Measurements from ENCODE around the gene SDR9C7. TPM values are rescaled to one million over a fixed set of nuclear protein-coding genes. Genes with fewer than 3 reads are reported as not detected.

The SDR9C7 gene
- total and polyA plus RNA-seq, 2 of the 8 experiments (the other 6 are each of a cell fraction or from before 2014, with no cell fraction given), result 0.11 TPM; not detected in 1

- TF ChIP-seq, protein P1, sequence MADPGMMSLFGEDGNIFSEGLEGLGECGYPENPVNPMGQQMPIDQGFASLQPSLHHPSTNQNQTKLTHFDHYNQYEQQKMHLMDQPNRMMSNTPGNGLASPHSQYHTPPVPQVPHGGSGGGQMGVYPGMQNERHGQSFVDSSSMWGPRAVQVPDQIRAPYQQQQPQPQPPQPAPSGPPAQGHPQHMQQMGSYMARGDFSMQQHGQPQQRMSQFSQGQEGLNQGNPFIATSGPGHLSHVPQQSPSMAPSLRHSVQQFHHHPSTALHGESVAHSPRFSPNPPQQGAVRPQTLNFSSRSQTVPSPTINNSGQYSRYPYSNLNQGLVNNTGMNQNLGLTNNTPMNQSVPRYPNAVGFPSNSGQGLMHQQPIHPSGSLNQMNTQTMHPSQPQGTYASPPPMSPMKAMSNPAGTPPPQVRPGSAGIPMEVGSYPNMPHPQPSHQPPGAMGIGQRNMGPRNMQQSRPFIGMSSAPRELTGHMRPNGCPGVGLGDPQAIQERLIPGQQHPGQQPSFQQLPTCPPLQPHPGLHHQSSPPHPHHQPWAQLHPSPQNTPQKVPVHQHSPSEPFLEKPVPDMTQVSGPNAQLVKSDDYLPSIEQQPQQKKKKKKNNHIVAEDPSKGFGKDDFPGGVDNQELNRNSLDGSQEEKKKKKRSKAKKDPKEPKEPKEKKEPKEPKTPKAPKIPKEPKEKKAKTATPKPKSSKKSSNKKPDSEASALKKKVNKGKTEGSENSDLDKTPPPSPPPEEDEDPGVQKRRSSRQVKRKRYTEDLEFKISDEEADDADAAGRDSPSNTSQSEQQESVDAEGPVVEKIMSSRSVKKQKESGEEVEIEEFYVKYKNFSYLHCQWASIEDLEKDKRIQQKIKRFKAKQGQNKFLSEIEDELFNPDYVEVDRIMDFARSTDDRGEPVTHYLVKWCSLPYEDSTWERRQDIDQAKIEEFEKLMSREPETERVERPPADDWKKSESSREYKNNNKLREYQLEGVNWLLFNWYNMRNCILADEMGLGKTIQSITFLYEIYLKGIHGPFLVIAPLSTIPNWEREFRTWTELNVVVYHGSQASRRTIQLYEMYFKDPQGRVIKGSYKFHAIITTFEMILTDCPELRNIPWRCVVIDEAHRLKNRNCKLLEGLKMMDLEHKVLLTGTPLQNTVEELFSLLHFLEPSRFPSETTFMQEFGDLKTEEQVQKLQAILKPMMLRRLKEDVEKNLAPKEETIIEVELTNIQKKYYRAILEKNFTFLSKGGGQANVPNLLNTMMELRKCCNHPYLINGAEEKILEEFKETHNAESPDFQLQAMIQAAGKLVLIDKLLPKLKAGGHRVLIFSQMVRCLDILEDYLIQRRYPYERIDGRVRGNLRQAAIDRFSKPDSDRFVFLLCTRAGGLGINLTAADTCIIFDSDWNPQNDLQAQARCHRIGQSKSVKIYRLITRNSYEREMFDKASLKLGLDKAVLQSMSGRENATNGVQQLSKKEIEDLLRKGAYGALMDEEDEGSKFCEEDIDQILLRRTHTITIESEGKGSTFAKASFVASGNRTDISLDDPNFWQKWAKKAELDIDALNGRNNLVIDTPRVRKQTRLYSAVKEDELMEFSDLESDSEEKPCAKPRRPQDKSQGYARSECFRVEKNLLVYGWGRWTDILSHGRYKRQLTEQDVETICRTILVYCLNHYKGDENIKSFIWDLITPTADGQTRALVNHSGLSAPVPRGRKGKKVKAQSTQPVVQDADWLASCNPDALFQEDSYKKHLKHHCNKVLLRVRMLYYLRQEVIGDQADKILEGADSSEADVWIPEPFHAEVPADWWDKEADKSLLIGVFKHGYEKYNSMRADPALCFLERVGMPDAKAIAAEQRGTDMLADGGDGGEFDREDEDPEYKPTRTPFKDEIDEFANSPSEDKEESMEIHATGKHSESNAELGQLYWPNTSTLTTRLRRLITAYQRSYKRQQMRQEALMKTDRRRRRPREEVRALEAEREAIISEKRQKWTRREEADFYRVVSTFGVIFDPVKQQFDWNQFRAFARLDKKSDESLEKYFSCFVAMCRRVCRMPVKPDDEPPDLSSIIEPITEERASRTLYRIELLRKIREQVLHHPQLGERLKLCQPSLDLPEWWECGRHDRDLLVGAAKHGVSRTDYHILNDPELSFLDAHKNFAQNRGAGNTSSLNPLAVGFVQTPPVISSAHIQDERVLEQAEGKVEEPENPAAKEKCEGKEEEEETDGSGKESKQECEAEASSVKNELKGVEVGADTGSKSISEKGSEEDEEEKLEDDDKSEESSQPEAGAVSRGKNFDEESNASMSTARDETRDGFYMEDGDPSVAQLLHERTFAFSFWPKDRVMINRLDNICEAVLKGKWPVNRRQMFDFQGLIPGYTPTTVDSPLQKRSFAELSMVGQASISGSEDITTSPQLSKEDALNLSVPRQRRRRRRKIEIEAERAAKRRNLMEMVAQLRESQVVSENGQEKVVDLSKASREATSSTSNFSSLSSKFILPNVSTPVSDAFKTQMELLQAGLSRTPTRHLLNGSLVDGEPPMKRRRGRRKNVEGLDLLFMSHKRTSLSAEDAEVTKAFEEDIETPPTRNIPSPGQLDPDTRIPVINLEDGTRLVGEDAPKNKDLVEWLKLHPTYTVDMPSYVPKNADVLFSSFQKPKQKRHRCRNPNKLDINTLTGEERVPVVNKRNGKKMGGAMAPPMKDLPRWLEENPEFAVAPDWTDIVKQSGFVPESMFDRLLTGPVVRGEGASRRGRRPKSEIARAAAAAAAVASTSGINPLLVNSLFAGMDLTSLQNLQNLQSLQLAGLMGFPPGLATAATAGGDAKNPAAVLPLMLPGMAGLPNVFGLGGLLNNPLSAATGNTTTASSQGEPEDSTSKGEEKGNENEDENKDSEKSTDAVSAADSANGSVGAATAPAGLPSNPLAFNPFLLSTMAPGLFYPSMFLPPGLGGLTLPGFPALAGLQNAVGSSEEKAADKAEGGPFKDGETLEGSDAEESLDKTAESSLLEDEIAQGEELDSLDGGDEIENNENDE (IDR thresholded peaks at IDR 0.05; ENCODE audit: insufficient replicate concordance, low read length), result no peak
- TF ChIP-seq, protein P2, sequence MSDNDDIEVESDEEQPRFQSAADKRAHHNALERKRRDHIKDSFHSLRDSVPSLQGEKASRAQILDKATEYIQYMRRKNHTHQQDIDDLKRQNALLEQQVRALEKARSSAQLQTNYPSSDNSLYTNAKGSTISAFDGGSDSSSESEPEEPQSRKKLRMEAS (IDR thresholded peaks at IDR 0.05), result no peak
- TF ChIP-seq JUN (IDR thresholded peaks at IDR 0.05; ENCODE audit: low read depth, low read length) (no peak), TCF12 (IDR thresholded peaks at IDR 0.05; ENCODE audit: low read depth, low read length) (no peak), ATF2 (IDR thresholded peaks at IDR 0.05; ENCODE audit: low read length) (no peak), MAFK (IDR thresholded peaks at IDR 0.05; ENCODE audit: low read depth, low read length) (no peak), POU5F1 (IDR thresholded peaks at IDR 0.05; ENCODE audit: low read depth, low read length) (no peak)
These were observed 48.9 kb downstream of the SDR9C7 start (continued) for GRCh38 chr12:56885316-56885715.

All from H1 (cell line).